CD14-positive monocyte (primary cell): Measurements from ENCODE around the gene SLC6A5. TPM values are rescaled to one million over a fixed set of nuclear protein-coding genes. Genes with fewer than 3 reads are reported as not detected.
A peak's percentile ranks its signal among the peaks of the same experiment; 100 is the strongest.

Experiments used
- DNase-seq, 3 donors: peaks; one replicate each; pipeline ENCODE4 v3.0.0-alpha.2; 2011 to 2022
- H2AFZ ChIP-seq: 2 replicates; pipeline ENCODE4 v1.6.0; 2012; ENCODE audit warnings: mild to moderate bottlenecking, low read depth, low read length, inconsistent platforms; ENCODE audit not compliant: insufficient read depth, poor library complexity, severe bottlenecking
- H3K27ac ChIP-seq, 2 donors: 1 replicate in 1 of 2; 2 replicates in 1 of 2; pipeline ENCODE4 v1.5.1; 2012 to 2013; ENCODE audit warnings: low read length in 2 of 2, control low read depth in 1 of 2, inconsistent platforms in 1 of 2, low read depth in 1 of 2, mild to moderate bottlenecking in 1 of 2
- H3K27me3 ChIP-seq, 2 donors: one replicate each; pipeline versions ENCODE4 v1.6.0 to v1.6.1; 2011 to 2013; ENCODE audit warnings: low read length in 2 of 2; ENCODE audit not compliant: control insufficient read depth in 2 of 2, insufficient read depth in 2 of 2
- H3K36me3 ChIP-seq, 2 donors: replicated peaks in 1 of 2; 1 replicate in 1 of 2; 2 replicates in 1 of 2; pipeline versions ENCODE4 v1.5.1 to v1.6.1; 2012 to 2013; ENCODE audit warnings: low read length in 2 of 2, control low read depth in 1 of 2, inconsistent platforms in 1 of 2, mild to moderate bottlenecking in 1 of 2; ENCODE audit not compliant: insufficient read depth in 2 of 2, control insufficient read depth in 1 of 2
- H3K4me1 ChIP-seq, 2 donors: 1 replicate in 1 of 2; 2 replicates in 1 of 2; pipeline versions ENCODE4 v1.5.1 to v1.6.1; 2012 to 2013; ENCODE audit warnings: low read length in 2 of 2, control low read depth in 1 of 2, inconsistent platforms in 1 of 2, mild to moderate bottlenecking in 1 of 2, moderate library complexity in 1 of 2; ENCODE audit not compliant: insufficient read depth in 2 of 2, control insufficient read depth in 1 of 2
- H3K4me2 ChIP-seq: replicated peaks from 2 replicates; pipeline ENCODE3; 2012; ENCODE audit warnings: low read length, moderate library complexity, mild to moderate bottlenecking; ENCODE audit not compliant: poor library complexity, severe bottlenecking; ENCODE audit errors: extremely low read depth
- H3K4me3 ChIP-seq, 3 experiments: fragments of 200-600 bp in 1 of 3; sonication (generic) in 1 of 3; replicated peaks in 1 of 3; 1 replicate in 2 of 3; 2 replicates in 1 of 3; pipeline ENCODE4 v1.5.1; 2011 to 2013; ENCODE audit warnings: low read length in 3 of 3, mild to moderate bottlenecking in 3 of 3, control low read depth in 2 of 3, low read depth in 2 of 3, inconsistent platforms in 1 of 3, moderate library complexity in 1 of 3
- H3K79me2 ChIP-seq: 2 replicates; pipeline ENCODE4 v1.6.0; 2012; ENCODE audit warnings: mild to moderate bottlenecking, control low read depth, inconsistent platforms, low read length, moderate library complexity; ENCODE audit not compliant: insufficient read depth
- H3K9ac ChIP-seq: 2 replicates; pipeline ENCODE4 v1.6.0; 2017; ENCODE audit warnings: low read length, mild to moderate bottlenecking; ENCODE audit not compliant: insufficient read depth, poor library complexity, severe bottlenecking
- H3K9me3 ChIP-seq, 2 donors: replicated peaks in 1 of 2; 1 replicate in 1 of 2; 2 replicates in 1 of 2; pipeline versions ENCODE4 v1.5.1 to v1.6.1; 2012 to 2013; ENCODE audit warnings: low read length in 2 of 2, control low read depth in 1 of 2; ENCODE audit not compliant: control insufficient read depth in 1 of 2, insufficient read depth in 1 of 2
- H4K20me1 ChIP-seq: 2 replicates; pipeline ENCODE4 v1.6.0; 2012; ENCODE audit warnings: mild to moderate bottlenecking, low read length, control low read depth, moderate library complexity; ENCODE audit not compliant: insufficient read depth
- H3K27ac Mint-ChIP-seq, 7 donors: one replicate each; pipeline ENCODE4 v1.8.0; 2020; ENCODE audit warnings: mild to moderate bottlenecking in 7 of 7, mixed read lengths in 7 of 7, moderate library complexity in 6 of 7, inconsistent platforms in 2 of 7
- H3K27me3 Mint-ChIP-seq, 3 donors: one replicate each; pipeline ENCODE4 v1.8.0; 2021 to 2022; ENCODE audit warnings: low read depth in 3 of 3, mild to moderate bottlenecking in 3 of 3, mixed read lengths in 3 of 3, moderate library complexity in 3 of 3, inconsistent platforms in 1 of 3
- H3K36me3 Mint-ChIP-seq, 2 donors: one replicate each; pipeline ENCODE4 v1.8.0; 2020; ENCODE audit warnings: mixed read lengths in 2 of 2, inconsistent platforms in 1 of 2, mild to moderate bottlenecking in 1 of 2
- H3K4me1 Mint-ChIP-seq: one replicate; pipeline ENCODE4 v1.8.0; 2020; ENCODE audit warnings: mild to moderate bottlenecking, mixed read lengths
- H3K4me3 Mint-ChIP-seq, 2 donors: one replicate each; pipeline ENCODE4 v1.8.0; 2020; ENCODE audit warnings: mild to moderate bottlenecking in 2 of 2, mixed read lengths in 2 of 2, moderate library complexity in 1 of 2
- H3K9me3 Mint-ChIP-seq, 7 donors: one replicate each; pipeline ENCODE4 v1.8.0; 2020 to 2022; ENCODE audit warnings: mixed read lengths in 7 of 7, mild to moderate bottlenecking in 6 of 7, moderate library complexity in 6 of 7, inconsistent platforms in 2 of 7
- CTCF ChIP-seq: fragments of 200-600 bp; IDR thresholded peaks from one replicate; pipeline ENCODE4 v1.8.0; 2022; ENCODE audit warnings: antibody characterized with exemption, mild to moderate bottlenecking
- WGBS: methylation state at CpG from one replicate; pipeline ENCODE4 v1.1.5; 2013; ENCODE audit warnings: missing lambda C conversion rate; ENCODE audit not compliant: insufficient coverage; 5-methylcytosine and 5-hydroxymethylcytosine counted together
- intact Hi-C, 2 donors: fragments of 100-400 bp; cut with micrococcal nuclease; formaldehyde crosslinking; loops; one replicate each; pipeline versions ENCODE4 v1.15.0 to v1.15.1; 2023
- polyA plus RNA-seq, 3 donors: library from polyadenylated mRNA; depleted of rRNA in 1 of 3; unstranded in 2 of 3; stranded (reverse) in 1 of 3; fragments of 300-500 nt in 2 of 3; fragments of >200 nt in 1 of 3; fragmentation: Illumina TruSeq in 2 of 3; gene quantifications; 1 replicate in 2 of 3; 2 replicates in 1 of 3; pipeline ENCODE4 v1.2.3, GENCODE V29; 2012 to 2021

SLC6A5 gene
- polyA plus RNA-seq, 3 donors: not detected

DNA sequence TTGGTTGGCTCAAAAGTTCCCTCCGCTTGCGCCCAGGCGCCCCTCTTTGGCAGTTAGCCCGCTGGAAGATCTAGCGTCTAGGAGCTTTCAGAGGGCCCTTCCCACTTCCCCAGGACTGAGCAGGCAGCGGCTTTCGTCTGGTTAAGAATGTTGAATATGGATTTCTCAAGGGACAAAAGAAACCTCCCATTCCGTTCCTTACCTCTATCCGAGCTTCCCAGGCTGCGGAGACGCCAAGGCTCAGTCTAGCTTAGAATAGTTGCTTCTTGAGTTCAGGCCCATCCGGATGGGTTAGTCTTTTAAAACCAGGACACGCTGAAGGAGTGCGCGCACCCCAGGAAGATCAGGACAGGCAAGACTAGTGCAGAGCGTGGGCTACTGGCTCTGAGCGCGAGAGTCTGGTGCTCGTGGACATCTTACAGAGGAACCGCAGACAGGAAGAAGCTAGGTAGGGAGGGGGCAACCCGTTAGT, 71.6 kb downstream of the SLC6A5 start:
- H3K36me3 ChIP-seq: no peaks in the 10 kb centered on the region
- H3K9ac ChIP-seq: no peak overlapping the region
- H3K79me2 ChIP-seq: no peaks in the 10 kb centered on the region
- Mint-ChIP-seq H3K36me3 (peaks cover 0 to 2% of the 10 kb centered on the region in 2 donors), H3K4me3 (peak overlapping the region in 1 of 2 donors; percentile 32), H3K4me1 (peaks cover 13% of the 10 kb centered on the region), H3K9me3 (peaks cover 0 to 15% (median 9%) of the 10 kb centered on the region in 7 donors), H3K27ac (no peak overlapping the region), H3K27me3 (peaks cover 48 to 68% (median 68%) of the 10 kb centered on the region in 3 donors)
- DNase-seq: no peak
- 8% methylated on average over 13 of the region's 21 CpGs for WGBS
- TF ChIP-seq CTCF: no peak
- H4K20me1 ChIP-seq: no peaks in the 10 kb centered on the region
- no peak overlapping the region for H3K27ac ChIP-seq
- H2AFZ ChIP-seq: no peak overlapping the region
- H3K4me3 ChIP-seq: no peak overlapping the region
- H3K9me3 ChIP-seq: peaks cover 7 to 14% of the 10 kb centered on the region in 2 donors
- H3K27me3 ChIP-seq: peaks cover 52 to 69% of the 10 kb centered on the region in 2 donors
- no peaks in the 10 kb centered on the region for H3K4me1 ChIP-seq
- no peak overlapping the region for H3K4me2 ChIP-seq
- intact Hi-C loops: no loop called here

- peaks cover 47 to 64% (median 62%) of the 10 kb centered on the region in 3 donors for H3K27me3 Mint-ChIP-seq
- no peak overlapping the region for H3K27ac Mint-ChIP-seq
- TF ChIP-seq CTCF: no peak
- H3K4me3 ChIP-seq: no peak overlapping the region
- H3K27me3 ChIP-seq: peaks cover 48 to 64% of the 10 kb centered on the region in 2 donors
- no CpG with 5 or more reads among the region's 6 CpGs for WGBS
- peaks cover 7 to 14% of the 10 kb centered on the region in 2 donors for H3K9me3 ChIP-seq
- H3K36me3 ChIP-seq: no peaks in the 10 kb centered on the region
- H3K9me3 Mint-ChIP-seq: peaks cover 0 to 11% (median 7%) of the 10 kb centered on the region in 7 donors
- no peaks in the 10 kb centered on the region for H3K79me2 ChIP-seq
- intact Hi-C loops: no loop called here
- H3K9ac ChIP-seq: no peak overlapping the region
- no peaks in the 10 kb centered on the region for H3K4me1 ChIP-seq
- no peak overlapping the region for H3K4me2 ChIP-seq
- no peak overlapping the region for H2AFZ ChIP-seq
- peaks cover 13% of the 10 kb centered on the region for H3K4me1 Mint-ChIP-seq
- no peak overlapping the region for H3K27ac ChIP-seq
- H3K36me3 Mint-ChIP-seq: peaks cover 0 to 2% of the 10 kb centered on the region in 2 donors
- peak overlapping the region in 1 of 2 donors; percentile 32 for H3K4me3 Mint-ChIP-seq
- H4K20me1 ChIP-seq: no peaks in the 10 kb centered on the region
- DNase-seq: no peak
Measured at GRCh38 chr11:20671856-20672546, 72.6 kb downstream of the SLC6A5 start.
